MM.1S (cell line): ENCODE data around the gene HMX2.

ENCODE experiments used
- DNase-seq: peaks from one replicate; pipeline ENCODE4 v3.0.0-alpha.2; 2015
- H2AFZ ChIP-seq: fragments of 300-600 bp; sonication (generic); 2 replicates; pipeline ENCODE4 v1.6.0; 2016; ENCODE audit warnings: antibody characterized with exemption, low read length
- H3F3A ChIP-seq: fragments of 300-600 bp; sonication (generic); 2 replicates; pipeline ENCODE4 v1.6.1; 2016; ENCODE audit warnings: mild to moderate bottlenecking, antibody characterized with exemption, low read length, moderate library complexity, mixed read lengths; ENCODE audit not compliant: insufficient read depth
- H3K27ac ChIP-seq: fragments of 300-600 bp; sonication (generic); 2 replicates; pipeline ENCODE4 v1.5.1; 2016; ENCODE audit warnings: mild to moderate bottlenecking, low read length
- H3K27me3 ChIP-seq: fragments of 300-600 bp; sonication (generic); replicated peaks from 2 replicates; pipeline ENCODE4 v1.6.0; 2016; ENCODE audit warnings: low read length; ENCODE audit not compliant: insufficient read depth
- H3K36me3 ChIP-seq: fragments of 300-600 bp; sonication (generic); replicated peaks from 2 replicates; pipeline ENCODE4 v1.6.1; 2016; ENCODE audit warnings: mild to moderate bottlenecking, low read length, mixed read lengths; ENCODE audit not compliant: insufficient read depth
- H3K4me1 ChIP-seq: fragments of 300-600 bp; sonication (generic); 2 replicates; pipeline ENCODE4 v1.6.1; 2016; ENCODE audit warnings: low read length, mixed read lengths
- H3K4me2 ChIP-seq: fragments of 300-600 bp; sonication (generic); 2 replicates; pipeline ENCODE4 v1.6.0; 2016; ENCODE audit warnings: low read depth, low read length
- H3K4me3 ChIP-seq: fragments of 300-600 bp; sonication (generic); 2 replicates; pipeline ENCODE4 v1.5.1; 2016; ENCODE audit warnings: low read length, mixed read lengths
- H3K79me2 ChIP-seq: fragments of 300-600 bp; sonication (generic); 2 replicates; pipeline ENCODE4 v1.6.1; 2016; ENCODE audit warnings: mixed run types, low read length, mixed read lengths
- H3K9ac ChIP-seq: fragments of 300-600 bp; sonication (generic); 2 replicates; pipeline ENCODE4 v1.6.1; 2016; ENCODE audit warnings: low read length, mixed read lengths
- H3K9me2 ChIP-seq: fragments of 300-600 bp; sonication (generic); replicated peaks from 2 replicates; pipeline ENCODE4 v1.6.1; 2016; ENCODE audit warnings: mild to moderate bottlenecking, low read length, mixed read lengths; ENCODE audit not compliant: insufficient read depth
- H3K9me3 ChIP-seq: fragments of 300-600 bp; sonication (generic); replicated peaks from 2 replicates; pipeline ENCODE4 v1.6.1; 2016; ENCODE audit warnings: mild to moderate bottlenecking, low read length, mixed read lengths; ENCODE audit not compliant: insufficient read depth
- H4K20me1 ChIP-seq: fragments of 300-600 bp; sonication (generic); 2 replicates; pipeline ENCODE4 v1.6.1; 2016; ENCODE audit warnings: mild to moderate bottlenecking, low read length, moderate library complexity, mixed read lengths; ENCODE audit not compliant: insufficient read depth
- EZH2 ChIP-seq: fragments of 300-600 bp; sonication (generic); optimal IDR thresholded peaks from 2 replicates; pipeline ENCODE3; 2017; ENCODE audit warnings: low read depth, mild to moderate bottlenecking, antibody characterized with exemption, low read length, mixed read lengths
- EZH2phosphoT487 ChIP-seq: fragments of 300-600 bp; sonication (generic); IDR thresholded peaks from 2 replicates; pipeline ENCODE4 v1.6.1; 2018; ENCODE audit warnings: antibody characterized with exemption, low read length
- TF ChIP-seq, protein P1 (sequence below): fragments of 300-600 bp; sonication (generic); IDR thresholded peaks from 2 replicates; pipeline ENCODE4 v1.5.1; 2016; ENCODE audit warnings: antibody characterized with exemption, low read length, mixed read lengths

Gene HMX2

DNA sequence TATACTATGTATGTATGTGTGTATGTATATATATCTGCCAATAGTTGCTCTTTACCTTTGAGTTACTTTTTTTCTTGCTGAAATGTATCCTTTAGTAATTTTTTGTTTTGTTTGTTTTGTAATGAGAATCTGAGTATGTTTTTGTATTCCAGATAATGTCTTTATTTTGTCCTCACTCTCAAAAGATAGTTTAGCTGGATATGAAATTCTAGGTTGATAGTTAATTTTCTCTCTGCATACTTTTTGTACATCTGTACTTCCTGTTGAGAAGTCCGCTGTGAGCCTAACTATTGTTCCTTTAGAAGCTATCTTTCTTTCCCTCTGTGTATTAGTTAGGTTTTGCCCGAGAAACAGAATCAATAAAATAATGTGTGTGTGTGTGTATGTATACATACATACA lies 35.8 kb downstream of the HMX2 start:
- Histone ChIP-seq H3F3A (no peaks in the 10 kb centered on the region), H3K9me2 (no peaks in the 10 kb centered on the region), H2AFZ (no peak overlapping the region), H3K27me3 (no peaks in the 10 kb centered on the region), H3K4me1 (no peaks in the 10 kb centered on the region), H3K9me3 (no peaks in the 10 kb centered on the region; the same call in 1 of the 2 replicates), H3K4me2 (no peak overlapping the region), H3K27ac (no peak overlapping the region), H3K4me3 (no peak overlapping the region), H3K79me2 (no peaks in the 10 kb centered on the region), H3K9ac (no peak overlapping the region), H3K36me3 (no peaks in the 10 kb centered on the region; the same call in 1 of the 2 replicates), H4K20me1 (no peaks in the 10 kb centered on the region)
- TF ChIP-seq EZH2phosphoT487, result no peak
- TF ChIP-seq EZH2, result no peak
- TF ChIP-seq, protein P1, sequence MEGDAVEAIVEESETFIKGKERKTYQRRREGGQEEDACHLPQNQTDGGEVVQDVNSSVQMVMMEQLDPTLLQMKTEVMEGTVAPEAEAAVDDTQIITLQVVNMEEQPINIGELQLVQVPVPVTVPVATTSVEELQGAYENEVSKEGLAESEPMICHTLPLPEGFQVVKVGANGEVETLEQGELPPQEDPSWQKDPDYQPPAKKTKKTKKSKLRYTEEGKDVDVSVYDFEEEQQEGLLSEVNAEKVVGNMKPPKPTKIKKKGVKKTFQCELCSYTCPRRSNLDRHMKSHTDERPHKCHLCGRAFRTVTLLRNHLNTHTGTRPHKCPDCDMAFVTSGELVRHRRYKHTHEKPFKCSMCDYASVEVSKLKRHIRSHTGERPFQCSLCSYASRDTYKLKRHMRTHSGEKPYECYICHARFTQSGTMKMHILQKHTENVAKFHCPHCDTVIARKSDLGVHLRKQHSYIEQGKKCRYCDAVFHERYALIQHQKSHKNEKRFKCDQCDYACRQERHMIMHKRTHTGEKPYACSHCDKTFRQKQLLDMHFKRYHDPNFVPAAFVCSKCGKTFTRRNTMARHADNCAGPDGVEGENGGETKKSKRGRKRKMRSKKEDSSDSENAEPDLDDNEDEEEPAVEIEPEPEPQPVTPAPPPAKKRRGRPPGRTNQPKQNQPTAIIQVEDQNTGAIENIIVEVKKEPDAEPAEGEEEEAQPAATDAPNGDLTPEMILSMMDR, result no peak
- DNase-seq, result no peak

DNA sequence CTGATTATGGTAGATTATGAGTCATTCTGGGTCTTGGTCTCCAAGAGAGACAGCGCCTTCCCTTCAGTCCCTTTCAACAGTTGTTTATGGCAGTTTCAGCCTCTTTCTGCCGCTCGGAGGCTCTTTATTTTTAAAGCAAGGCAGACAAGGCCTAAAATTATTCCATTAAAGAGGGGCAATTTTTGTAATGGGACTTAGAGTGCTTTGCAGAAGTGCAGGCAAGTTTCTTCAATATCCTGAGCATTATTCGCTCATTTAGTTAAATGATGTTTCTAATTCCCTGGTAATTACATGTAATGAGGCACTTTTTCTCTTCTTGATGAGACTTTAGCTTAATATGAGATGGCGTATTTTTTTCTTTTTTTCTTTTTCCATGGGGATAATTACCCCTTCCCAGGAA lies 39.8 kb downstream of the HMX2 start:
- no peak overlapping the region for H3K4me2 ChIP-seq
- no peaks in the 10 kb centered on the region for H4K20me1 ChIP-seq
- H3K27ac ChIP-seq, result no peak overlapping the region
- no peaks in the 10 kb centered on the region for H3K4me1 ChIP-seq
- no peaks in the 10 kb centered on the region for H3F3A ChIP-seq
- H3K9me3 ChIP-seq, result no peaks in the 10 kb centered on the region; the same call in 1 of the 2 replicates
- no peaks in the 10 kb centered on the region for H3K79me2 ChIP-seq
- no peak overlapping the region for H3K4me3 ChIP-seq
- H2AFZ ChIP-seq, result no peak overlapping the region
- H3K9me2 ChIP-seq, result no peaks in the 10 kb centered on the region
- no peaks in the 10 kb centered on the region for H3K27me3 ChIP-seq
- no peak overlapping the region for H3K9ac ChIP-seq
- TF ChIP-seq, protein P1, result no peak
- TF ChIP-seq EZH2 (no peak), EZH2phosphoT487 (no peak)
- H3K36me3 ChIP-seq, result no peaks in the 10 kb centered on the region; the same call in 1 of the 2 replicates
- DNase-seq, result no peak

GRCh38 chr10:123191886-123192285 lies 44.0 kb downstream of the HMX2 start:
- Histone ChIP-seq H3K27ac (no peak overlapping the region), H3K9me2 (no peaks in the 10 kb centered on the region), H4K20me1 (no peaks in the 10 kb centered on the region), H3K79me2 (no peaks in the 10 kb centered on the region), H3K4me3 (no peak overlapping the region), H3K4me1 (no peaks in the 10 kb centered on the region), H2AFZ (no peak overlapping the region), H3K9ac (no peak overlapping the region), H3K9me3 (no peaks in the 10 kb centered on the region), H3K4me2 (no peak overlapping the region), H3F3A (no peaks in the 10 kb centered on the region), H3K27me3 (no peaks in the 10 kb centered on the region), H3K36me3 (no peaks in the 10 kb centered on the region)
- TF ChIP-seq EZH2phosphoT487 (no peak), EZH2 (no peak)
- TF ChIP-seq, protein P1, result no peak
- no peak for DNase-seq
